ENCODE results near the gene ILF2.
"Not testable (repeated sequence)": the region's sequence is repeated elsewhere in the genome, so short reads cannot be mapped to it uniquely, and the experiment has no call there.

Gene ILF2

DNA sequence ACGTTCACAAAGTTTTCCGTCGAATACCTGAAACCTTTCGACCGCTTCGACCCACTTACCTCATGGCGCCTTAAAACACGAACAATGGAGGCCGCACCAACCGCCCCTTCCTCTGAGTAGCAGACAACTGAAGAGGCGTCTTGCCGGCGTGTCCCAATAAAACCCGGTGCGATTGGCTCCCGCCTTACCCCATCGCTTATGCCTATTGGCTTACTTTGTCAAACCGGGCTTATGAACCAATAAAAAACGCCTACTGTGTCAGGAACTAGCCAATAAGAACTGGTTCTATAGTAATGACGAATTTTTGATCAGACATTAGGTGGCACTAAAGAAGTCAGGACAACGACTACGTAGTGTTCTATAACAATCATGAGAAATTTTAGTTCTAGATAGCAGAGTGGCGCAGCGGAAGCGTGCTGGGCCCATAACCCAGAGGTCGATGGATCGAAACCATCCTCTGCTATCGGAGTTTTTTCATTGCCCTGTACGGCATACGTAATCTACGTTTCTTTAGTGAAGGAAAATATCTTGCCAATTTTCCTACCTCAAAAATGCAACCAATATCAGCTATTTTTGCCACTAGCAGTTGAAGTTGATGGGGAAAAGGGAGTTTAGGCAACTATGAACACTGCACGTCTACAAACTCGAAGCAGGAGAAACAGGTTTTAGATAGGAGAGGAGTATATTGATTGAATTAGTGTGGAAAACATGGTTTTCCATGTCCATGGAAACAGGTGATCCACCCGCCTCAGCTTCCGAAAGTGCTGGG is at the start of gene ILF2:
ILF2 (minus strand) TSS at position 135 of the 769 bp plus-strand sequence; CDS start at position 64, 71 bp downstream.
- peak within 1 kb of the TSS; percentile 87 to 92 for H3K27ac Mint-ChIP-seq
- H3K4me1 Mint-ChIP-seq, result peaks cover 17% of the 10 kb centered on the region
- H3K27me3 Mint-ChIP-seq, result no peaks in the 10 kb centered on the region
- H3K4me3 Mint-ChIP-seq, result no peak within 1 kb of the TSS
- DNase-seq (peak; percentile 97), ATAC-seq (peak; percentile 94)
- H3K9me3 Mint-ChIP-seq, result no peaks in the 10 kb centered on the region

DNA sequence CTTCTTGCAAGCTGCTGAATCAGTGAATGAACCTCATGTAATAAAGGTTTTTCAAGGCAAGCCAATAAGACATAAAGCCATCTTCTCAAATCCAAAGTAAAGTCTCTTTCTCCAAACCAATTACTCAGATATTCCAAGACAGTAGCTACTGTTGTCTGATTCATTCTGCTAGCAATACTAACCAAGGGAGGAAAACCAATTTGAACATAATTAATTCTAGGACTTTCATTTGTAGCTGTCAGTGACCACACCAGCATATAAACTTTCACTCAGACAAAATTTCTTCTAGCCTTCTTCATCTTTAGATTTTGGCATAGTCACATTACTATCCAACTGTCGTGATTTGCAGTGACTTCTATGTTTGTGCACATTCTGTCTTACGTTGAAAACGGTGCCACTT is 46.5 kb upstream of the ILF2 start:
- H3K27me3 Mint-ChIP-seq, result peaks cover 6% of the 10 kb centered on the region
- H3K9me3 Mint-ChIP-seq, result no peaks in the 10 kb centered on the region
- DNase-seq (no peak), ATAC-seq (peak; percentile 88)
- H3K27ac Mint-ChIP-seq, result no peak overlapping the region
- H3K4me3 Mint-ChIP-seq, result no peak overlapping the region
- H3K4me1 Mint-ChIP-seq, result peaks cover 10% of the 10 kb centered on the region

DNA sequence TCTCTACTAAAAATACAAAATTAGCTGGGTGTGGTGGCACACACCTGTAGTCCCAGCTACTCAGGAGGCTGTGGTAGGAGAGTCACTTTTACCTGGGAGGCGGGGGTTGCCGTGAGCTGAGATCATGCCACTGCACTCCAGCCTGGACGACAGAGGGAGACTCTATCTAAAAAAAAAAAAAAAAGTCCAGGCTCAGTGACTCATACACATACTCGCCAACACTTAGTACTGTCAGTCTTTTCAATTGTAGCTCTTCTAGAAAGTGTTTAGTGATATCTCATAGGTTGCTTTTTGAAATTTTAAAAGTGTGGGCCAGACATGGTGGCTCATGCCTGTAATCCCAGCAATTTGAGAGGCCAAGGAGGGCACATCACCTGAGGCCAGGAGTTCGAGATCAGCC is 45.4 kb upstream of the ILF2 start:
- not testable (repeated sequence) for ATAC-seq, H3K27me3 Mint-ChIP-seq, H3K4me3 Mint-ChIP-seq, H3K27ac Mint-ChIP-seq, DNase-seq, H3K9me3 Mint-ChIP-seq
- H3K4me1 Mint-ChIP-seq, result peaks cover 10% of the 10 kb centered on the region

DNA sequence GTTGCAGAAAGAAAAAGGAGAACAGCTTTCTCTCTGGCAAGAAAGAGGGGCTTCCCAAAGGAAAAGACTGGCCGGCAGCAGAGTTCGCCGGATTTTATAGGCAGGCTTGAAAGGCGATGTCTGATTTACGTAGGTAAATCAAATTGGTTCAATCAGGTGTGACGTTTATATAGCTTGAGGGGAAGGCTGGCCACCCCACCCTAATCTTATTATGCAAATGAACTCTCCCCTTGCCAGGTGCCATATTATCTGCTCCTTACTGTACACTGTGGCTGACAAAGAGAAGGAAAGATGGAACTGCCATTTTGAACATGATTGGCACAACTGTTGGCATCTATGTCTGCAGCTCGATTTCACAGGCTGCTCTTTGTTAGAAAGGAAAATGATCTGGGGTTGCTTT is 40.2 kb upstream of the ILF2 start:
- Mint-ChIP-seq H3K4me3 (no peak overlapping the region), H3K4me1 (peaks cover 6% of the 10 kb centered on the region), H3K9me3 (no peaks in the 10 kb centered on the region), H3K27ac (no peak overlapping the region), H3K27me3 (peaks cover 6% of the 10 kb centered on the region)
- ATAC-seq (no peak), DNase-seq (no peak)

DNA sequence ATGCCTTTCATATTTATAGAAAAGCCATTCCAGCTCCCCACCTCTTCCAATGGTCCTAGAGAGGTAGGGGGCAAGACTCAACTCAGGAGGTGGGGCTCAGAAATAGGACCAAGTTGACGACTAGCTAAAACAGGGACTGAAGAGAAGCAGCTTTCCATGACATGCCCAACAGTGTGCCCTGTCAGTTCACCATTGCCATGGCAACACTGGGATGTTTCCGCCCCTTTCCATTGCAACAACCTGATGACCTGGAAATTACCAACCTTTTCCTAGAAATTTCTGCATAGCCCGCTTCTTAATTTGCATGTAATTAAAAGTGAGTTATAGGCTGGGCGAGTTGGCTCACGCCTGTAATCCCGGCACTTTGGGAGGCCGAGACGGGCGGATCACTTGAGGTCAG is 34.7 kb upstream of the ILF2 start:
- Mint-ChIP-seq H3K27me3 (no peaks in the 10 kb centered on the region), H3K27ac (no peak overlapping the region), H3K4me1 (peaks cover 6% of the 10 kb centered on the region), H3K9me3 (no peaks in the 10 kb centered on the region), H3K4me3 (no peak overlapping the region)
- DNase-seq (no peak), ATAC-seq (no peak)

DNA sequence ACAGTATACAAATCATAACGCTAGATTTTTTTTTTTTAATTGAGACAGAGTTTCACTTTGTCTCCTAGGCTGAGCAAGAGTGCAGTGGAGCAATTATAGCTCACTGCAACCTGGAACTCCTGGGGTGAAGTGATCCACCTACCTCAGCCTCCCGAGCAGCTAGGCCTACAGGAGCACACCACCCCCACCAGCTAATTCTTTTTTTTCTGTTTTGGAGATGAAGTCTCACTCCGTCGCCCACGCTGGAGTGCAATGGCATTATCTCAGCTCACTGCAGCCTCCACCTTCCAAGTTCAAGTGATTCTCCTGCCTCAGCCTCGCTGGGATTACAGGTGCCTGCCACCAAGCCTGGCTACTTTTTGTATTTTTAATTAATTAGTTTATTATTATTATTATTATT is 29.0 kb upstream of the ILF2 start:
- ATAC-seq (no peak), DNase-seq (no peak)
- no peak overlapping the region for H3K4me3 Mint-ChIP-seq
- peaks cover 12% of the 10 kb centered on the region for H3K27me3 Mint-ChIP-seq
- no peak overlapping the region for H3K27ac Mint-ChIP-seq
- no peaks in the 10 kb centered on the region for H3K4me1 Mint-ChIP-seq
- no peaks in the 10 kb centered on the region for H3K9me3 Mint-ChIP-seq

DNA sequence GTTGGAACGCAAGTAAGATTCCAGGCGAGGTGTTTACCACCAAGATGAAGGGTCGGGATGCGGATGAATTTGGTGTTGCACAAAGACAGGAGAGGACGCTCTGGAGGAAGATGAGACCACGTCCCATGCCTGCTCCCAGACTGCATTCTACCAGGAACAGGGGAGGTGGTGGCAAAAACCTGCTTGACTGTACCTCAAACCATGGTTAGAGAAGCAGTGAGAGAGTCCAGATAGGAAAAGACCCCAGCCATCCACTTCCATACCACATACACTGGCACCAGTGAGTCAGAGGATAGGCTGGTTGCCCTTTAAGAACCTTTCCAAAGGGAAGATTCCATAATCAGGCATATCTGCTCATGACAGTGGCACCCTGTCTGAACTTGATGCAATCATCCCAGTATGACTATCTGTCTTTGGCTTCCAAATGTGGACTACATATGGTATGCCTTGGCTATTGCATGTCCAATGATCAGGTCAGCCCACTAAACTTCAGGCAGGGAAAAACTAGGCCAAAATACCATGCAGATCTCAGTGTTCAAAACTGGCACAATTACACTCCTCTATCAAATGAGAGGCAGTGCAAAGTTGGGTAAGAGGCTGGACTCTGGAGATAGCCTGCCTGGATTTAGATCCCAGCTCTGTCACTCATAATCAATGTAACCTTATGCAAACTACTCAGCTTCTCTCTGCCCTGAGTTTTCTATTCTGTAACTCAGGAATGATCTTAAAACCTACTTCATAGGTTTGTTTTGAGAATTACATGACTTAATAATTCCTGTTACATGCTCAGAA is 28.3 kb upstream of the ILF2 start:
- H3K4me1 Mint-ChIP-seq, result no peaks in the 10 kb centered on the region
- DNase-seq (no peak), ATAC-seq (no peak)
- no peaks in the 10 kb centered on the region for H3K9me3 Mint-ChIP-seq
- no peak overlapping the region for H3K27ac Mint-ChIP-seq
- H3K4me3 Mint-ChIP-seq, result no peak overlapping the region
- H3K27me3 Mint-ChIP-seq, result peaks cover 12% of the 10 kb centered on the region

DNA sequence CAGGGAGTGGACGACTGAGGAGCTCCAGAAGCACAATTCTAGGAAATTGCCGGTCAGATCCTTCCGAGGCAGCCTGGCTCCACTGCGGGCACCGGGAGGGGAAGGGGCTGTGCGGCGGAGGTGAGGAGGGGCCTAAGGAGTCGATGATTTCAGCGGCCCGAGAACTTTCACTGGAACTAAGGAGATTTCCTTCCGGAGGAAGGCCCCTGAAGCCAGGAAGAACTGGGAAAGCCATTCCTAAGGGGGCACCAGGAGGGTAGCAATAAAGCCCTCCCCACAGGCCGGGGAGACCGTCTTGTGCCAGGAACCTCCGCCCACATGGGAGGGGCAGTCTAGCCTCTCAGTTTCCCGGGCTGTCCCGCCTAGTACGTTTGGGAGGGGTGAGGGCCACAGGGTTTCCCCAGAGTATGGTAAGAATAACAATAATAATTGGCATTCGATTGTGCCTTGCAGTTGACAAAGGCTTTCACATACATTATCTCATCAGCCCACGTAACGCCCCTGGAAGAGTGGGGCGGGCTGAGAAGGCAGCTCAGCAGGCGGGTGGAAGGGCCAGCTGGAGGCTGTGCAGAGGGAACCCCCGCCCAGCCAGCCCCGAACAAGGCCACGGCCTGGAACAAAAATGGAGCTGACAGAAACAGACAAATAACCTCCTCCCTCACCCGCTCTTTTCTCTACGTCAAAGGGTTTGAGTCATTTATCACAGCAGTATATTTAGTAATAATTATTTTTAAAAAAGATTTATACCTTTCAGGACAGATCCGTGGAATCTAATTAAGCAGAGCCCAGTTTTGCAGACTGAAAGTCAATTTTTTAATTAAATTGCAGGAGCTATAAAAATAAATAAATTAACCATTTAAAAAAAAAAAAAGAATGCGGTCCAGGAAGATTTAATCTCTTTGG is 27.5 kb upstream of the ILF2 start:
- DNase-seq (no peak), ATAC-seq (no peak)
- H3K9me3 Mint-ChIP-seq, result no peaks in the 10 kb centered on the region
- H3K27me3 Mint-ChIP-seq, result peaks cover 12% of the 10 kb centered on the region
- H3K27ac Mint-ChIP-seq, result peak overlapping the region in 1 of 2 donors; percentile 83
- H3K4me3 Mint-ChIP-seq, result peak overlapping the region in 1 of 2 donors; percentile 27
- no peaks in the 10 kb centered on the region for H3K4me1 Mint-ChIP-seq

DNA sequence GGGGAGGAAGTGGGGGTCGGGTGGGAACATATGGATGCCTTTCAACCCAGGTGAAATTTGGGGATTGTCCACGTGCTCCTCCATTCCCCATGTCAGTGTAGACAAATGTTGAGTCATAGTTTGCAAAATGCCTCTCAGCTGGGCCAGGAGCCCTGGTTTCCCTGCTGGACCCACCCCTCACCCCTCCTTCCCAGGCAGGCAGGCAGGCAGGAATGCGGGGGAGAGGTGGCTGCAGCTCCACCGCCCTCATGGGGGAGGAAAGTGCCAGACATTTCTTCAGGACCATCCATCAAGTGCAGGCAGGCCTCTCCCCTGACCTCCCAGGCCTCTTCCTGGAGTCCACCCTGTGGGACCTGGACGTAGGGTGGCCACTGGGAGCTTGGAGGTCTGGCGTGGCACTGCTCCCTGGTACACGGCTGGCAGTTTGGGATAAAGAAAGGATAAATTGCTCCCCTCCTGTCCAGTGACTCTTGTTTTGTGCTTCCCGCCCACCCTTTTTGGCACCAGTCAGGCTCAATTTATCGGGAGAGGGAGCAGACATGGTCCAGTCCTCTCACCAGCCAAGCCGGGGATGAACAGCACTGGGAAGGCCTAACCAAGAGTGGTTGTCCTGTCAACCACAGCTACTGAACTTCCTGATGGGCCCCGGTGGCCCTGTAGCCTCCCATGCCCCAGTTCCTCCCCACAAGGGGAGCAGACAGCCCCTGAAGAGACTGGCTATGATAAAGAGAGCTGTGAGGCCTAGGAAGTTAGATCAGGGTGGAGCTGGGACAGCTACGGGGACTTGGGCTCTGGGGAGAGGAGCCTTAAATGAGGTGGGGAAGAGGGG is 26.6 kb upstream of the ILF2 start:
- DNase-seq (no peak), ATAC-seq (no peak)
- H3K4me3 Mint-ChIP-seq, result peak overlapping the region in 1 of 2 donors; percentile 27
- no peaks in the 10 kb centered on the region for H3K4me1 Mint-ChIP-seq
- H3K27me3 Mint-ChIP-seq, result peaks cover 12% of the 10 kb centered on the region
- peak overlapping the region; percentile 2 to 83 for H3K27ac Mint-ChIP-seq
- no peaks in the 10 kb centered on the region for H3K9me3 Mint-ChIP-seq

DNA sequence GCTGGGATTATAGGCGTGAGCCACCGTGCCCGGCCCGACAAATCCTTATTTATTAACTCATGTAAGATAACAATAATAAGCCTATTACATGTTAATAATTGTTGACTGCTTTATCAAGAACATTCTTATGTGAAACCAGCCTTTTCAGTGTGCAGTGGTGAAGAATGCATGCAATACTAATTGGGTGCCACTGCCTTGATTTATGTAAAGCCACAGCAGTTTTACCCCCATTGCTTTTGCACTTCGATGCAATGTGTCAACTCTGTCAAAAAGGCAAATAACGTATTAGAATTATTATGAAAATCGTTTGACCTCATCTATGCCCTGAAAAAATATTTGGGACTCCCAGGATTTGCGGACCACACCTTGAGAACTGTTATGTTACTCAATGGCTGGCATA is 25.9 kb upstream of the ILF2 start:
- peaks cover 12% of the 10 kb centered on the region for H3K27me3 Mint-ChIP-seq
- no peak overlapping the region for H3K27ac Mint-ChIP-seq
- DNase-seq (no peak), ATAC-seq (no peak)
- H3K4me3 Mint-ChIP-seq, result no peak overlapping the region
- H3K9me3 Mint-ChIP-seq, result no peaks in the 10 kb centered on the region
- no peaks in the 10 kb centered on the region for H3K4me1 Mint-ChIP-seq

DNA sequence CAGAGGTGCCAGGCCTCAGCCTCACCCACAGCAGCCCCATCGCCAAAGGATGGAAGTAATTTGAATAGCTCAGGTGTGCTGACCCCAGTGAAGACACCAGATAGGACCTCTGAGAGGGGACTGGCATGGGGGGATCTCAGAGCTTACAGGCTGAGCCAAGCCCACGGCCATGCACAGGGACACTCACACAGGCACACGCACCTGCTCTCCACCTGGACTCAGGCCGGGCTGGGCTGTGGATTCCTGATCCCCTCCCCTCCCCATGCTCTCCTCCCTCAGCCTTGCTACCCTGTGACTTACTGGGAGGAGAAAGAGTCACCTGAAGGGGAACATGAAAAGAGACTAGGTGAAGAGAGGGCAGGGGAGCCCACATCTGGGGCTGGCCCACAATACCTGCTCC is 22.7 kb upstream of the ILF2 start:
- no peaks in the 10 kb centered on the region for H3K4me1 Mint-ChIP-seq
- DNase-seq (no peak), ATAC-seq (peak; percentile 26)
- H3K4me3 Mint-ChIP-seq, result no peak overlapping the region
- no peaks in the 10 kb centered on the region for H3K9me3 Mint-ChIP-seq
- H3K27me3 Mint-ChIP-seq, result peaks cover 12% of the 10 kb centered on the region
- peak overlapping the region; percentile 2 to 36 for H3K27ac Mint-ChIP-seq

DNA sequence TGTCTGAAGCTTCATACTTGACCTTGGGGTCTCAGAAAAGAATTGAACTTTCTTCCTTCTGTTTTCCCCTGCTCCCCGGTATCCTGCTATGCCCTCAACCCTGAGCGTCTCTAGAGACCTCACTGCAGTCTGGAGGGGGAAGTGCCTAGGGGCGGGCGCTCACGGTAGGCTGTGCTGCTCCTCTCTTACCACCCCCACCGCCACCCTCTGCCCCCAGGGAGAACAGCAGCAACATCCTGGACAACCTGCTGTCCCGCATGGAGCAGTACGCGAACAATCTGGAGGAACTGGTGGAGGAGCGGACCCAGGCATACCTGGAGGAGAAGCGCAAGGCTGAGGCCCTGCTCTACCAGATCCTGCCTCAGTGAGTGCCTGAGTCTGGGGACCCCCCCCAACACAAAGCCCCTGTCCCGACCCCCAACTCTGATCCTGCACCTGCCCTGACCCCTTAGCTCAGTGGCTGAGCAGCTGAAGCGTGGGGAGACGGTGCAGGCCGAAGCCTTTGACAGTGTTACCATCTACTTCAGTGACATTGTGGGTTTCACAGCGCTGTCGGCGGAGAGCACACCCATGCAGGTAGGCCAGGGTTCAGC is 18.0 kb upstream of the ILF2 start:
- H3K27ac Mint-ChIP-seq, result no peak overlapping the region
- H3K27me3 Mint-ChIP-seq, result peaks cover 16% of the 10 kb centered on the region
- H3K9me3 Mint-ChIP-seq, result no peaks in the 10 kb centered on the region
- no peak for ATAC-seq
- H3K4me1 Mint-ChIP-seq, result no peaks in the 10 kb centered on the region
- no peak overlapping the region for H3K4me3 Mint-ChIP-seq
- DNase-seq, result no peak

DNA sequence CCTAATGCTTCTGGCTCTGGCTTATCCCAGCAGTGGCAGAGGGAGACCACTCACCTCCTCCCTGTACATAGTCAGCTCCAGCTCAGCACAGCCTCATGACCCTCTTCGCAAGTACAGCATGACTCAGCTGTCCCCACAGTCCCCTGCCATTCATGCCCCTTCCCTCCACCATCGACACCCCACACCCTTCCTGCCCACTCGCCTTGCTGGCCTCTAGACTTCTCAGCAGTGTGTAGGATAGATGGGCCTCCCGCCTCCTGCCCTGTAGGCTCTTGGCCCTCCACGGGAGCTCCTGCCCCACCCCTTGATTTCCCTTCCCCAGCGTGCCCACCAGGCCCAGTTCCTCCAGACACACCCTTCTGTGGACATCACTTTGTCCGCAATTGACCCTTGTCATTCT is 17.5 kb upstream of the ILF2 start:
- Mint-ChIP-seq H3K4me3 (no peak overlapping the region), H3K9me3 (no peaks in the 10 kb centered on the region), H3K27me3 (peaks cover 22% of the 10 kb centered on the region), H3K4me1 (no peaks in the 10 kb centered on the region), H3K27ac (no peak overlapping the region)
- ATAC-seq (no peak), DNase-seq (no peak)

DNA sequence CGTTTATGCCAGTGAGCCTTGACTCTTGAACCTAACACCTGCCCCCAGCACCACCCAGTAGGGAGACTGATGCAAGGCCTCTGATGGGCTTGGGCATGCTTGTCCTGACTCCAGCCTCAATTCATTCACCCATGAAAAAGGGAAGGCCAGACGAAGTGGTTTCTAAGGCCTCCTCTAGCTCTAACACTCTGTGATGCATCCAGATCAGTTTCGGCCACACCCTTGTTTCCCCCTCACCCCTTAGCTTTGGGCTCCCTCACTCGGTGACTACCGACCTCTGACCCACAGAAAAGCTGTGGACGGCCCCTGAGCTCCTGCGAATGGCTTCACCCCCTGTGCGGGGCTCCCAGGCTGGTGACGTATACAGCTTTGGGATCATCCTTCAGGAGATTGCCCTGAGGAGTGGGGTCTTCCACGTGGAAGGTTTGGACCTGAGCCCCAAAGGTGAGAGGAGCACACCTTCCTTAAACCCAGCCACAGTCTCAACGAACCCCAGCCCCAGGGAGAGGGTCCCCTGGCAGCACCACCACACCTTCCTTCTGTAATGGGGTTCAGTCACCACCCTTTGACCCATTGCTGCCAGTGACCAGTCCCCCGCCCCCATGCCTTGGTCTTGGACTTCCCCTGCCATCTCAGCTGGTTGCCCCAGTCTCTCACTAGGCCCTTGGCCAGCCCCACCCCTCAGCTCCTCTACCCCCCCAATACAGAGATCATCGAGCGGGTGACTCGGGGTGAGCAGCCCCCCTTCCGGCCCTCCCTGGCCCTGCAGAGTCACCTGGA is 16.7 kb upstream of the ILF2 start:
- no peak for ATAC-seq
- Mint-ChIP-seq H3K27me3 (peaks cover 22% of the 10 kb centered on the region), H3K9me3 (no peaks in the 10 kb centered on the region)

More for the DNA sequence above, 16.7 kb upstream of the ILF2 start:
- H3K4me3 Mint-ChIP-seq, result no peak overlapping the region
- no peaks in the 10 kb centered on the region for H3K4me1 Mint-ChIP-seq
- DNase-seq, result no peak
- H3K27ac Mint-ChIP-seq, result no peak overlapping the region

Measured in stimulated activated naive CD8-positive, alpha-beta T cell treated with anti-CD3 and anti-CD28 coated beads, Interleukin-15, amount 100 ng/mL, for 72 hours (primary cell).